Fibroblast of lung (primary cell): ENCODE results near the gene SLC25A25. TPM values are rescaled to one million over a fixed set of nuclear protein-coding genes. Genes with fewer than 3 reads are reported as not detected.

Experiments used
- DNase-seq, 2 donors: peaks; one replicate each; pipeline versions ENCODE4 v3.0.0 to v3.0.0-alpha.2; 2010; ENCODE audit warnings: low read depth in 2 of 2
- H2AFZ ChIP-seq: 2 replicates; pipeline ENCODE4 v1.5.1; 2012; ENCODE audit warnings: low read length, control low read depth, inconsistent platforms
- H3K27ac ChIP-seq: 2 replicates; pipeline ENCODE4 v1.5.1; 2011; ENCODE audit warnings: low read length, control low read depth; ENCODE audit not compliant: insufficient read depth
- H3K27me3 ChIP-seq: 2 replicates; pipeline ENCODE4 v1.5.1; 2011; ENCODE audit warnings: mild to moderate bottlenecking, low read length; ENCODE audit not compliant: control insufficient read depth, insufficient read depth
- H3K36me3 ChIP-seq: 2 replicates; pipeline ENCODE4 v1.5.1; 2011; ENCODE audit warnings: low read length; ENCODE audit not compliant: control insufficient read depth, insufficient read depth
- H3K4me1 ChIP-seq: 2 replicates; pipeline ENCODE4 v1.5.1; 2011; ENCODE audit warnings: low read length; ENCODE audit not compliant: control insufficient read depth, insufficient read depth; ENCODE audit errors: extremely low read depth
- H3K4me2 ChIP-seq: 2 replicates; pipeline ENCODE4 v1.5.1; 2011; ENCODE audit warnings: low read length, control low read depth; ENCODE audit not compliant: insufficient read depth; ENCODE audit errors: extremely low read depth
- H3K4me3 ChIP-seq, 4 experiments: fragments of 200-600 bp in 1 of 4; sonication (generic) in 1 of 4; replicated peaks in 1 of 4; 2 replicates each; pipeline ENCODE4 v1.5.1; 2011 to 2016; ENCODE audit warnings: low read length in 4 of 4, low read depth in 3 of 4, mild to moderate bottlenecking in 3 of 4, control low read depth in 2 of 4, inconsistent platforms in 1 of 4, mixed read lengths in 1 of 4; ENCODE audit not compliant: insufficient read depth in 1 of 4; ENCODE audit errors: control extremely low read depth in 1 of 4
- H3K79me2 ChIP-seq: 2 replicates; pipeline ENCODE4 v1.5.1; 2012; ENCODE audit warnings: mild to moderate bottlenecking, low read length, inconsistent platforms; ENCODE audit not compliant: control insufficient read depth, insufficient read depth
- H3K9ac ChIP-seq: 2 replicates; pipeline ENCODE4 v1.5.1; 2011; ENCODE audit warnings: mild to moderate bottlenecking, low read length, control low read depth; ENCODE audit not compliant: insufficient read depth
- H3K9me3 ChIP-seq: 2 replicates; pipeline ENCODE4 v1.5.1; 2012; ENCODE audit warnings: low read depth, low read length; ENCODE audit not compliant: control insufficient read depth, insufficient read depth
- H4K20me1 ChIP-seq: 2 replicates; pipeline ENCODE4 v1.5.1; 2011; ENCODE audit warnings: low read length; ENCODE audit not compliant: control insufficient read depth, insufficient read depth; ENCODE audit errors: extremely low read depth
- CTCF ChIP-seq, 2 donors: IDR thresholded peaks in 1 of 2; conservative IDR thresholded peaks in 1 of 2; 1 replicate in 1 of 2; 2 replicates in 1 of 2; pipeline ENCODE4 v1.5.1; 2011 to 2012; ENCODE audit warnings: low read length in 2 of 2, control low read depth in 1 of 2, inconsistent platforms in 1 of 2, low read depth in 1 of 2, mild to moderate bottlenecking in 1 of 2
- EZH2 ChIP-seq: IDR thresholded peaks from 2 replicates; pipeline ENCODE4 v1.5.1; 2012; ENCODE audit warnings: low read length, control low read depth, mild to moderate bottlenecking; ENCODE audit errors: missing control alignments
- polyA plus RNA-seq, 2 donors: library from polyadenylated mRNA; depleted of rRNA in 1 of 2; stranded (reverse) in 1 of 2; unstranded in 1 of 2; fragments of >200 nt; gene quantifications; 2 replicates each; pipeline ENCODE4 v1.2.1, GENCODE V29; 2011 to 2012; ENCODE audit warnings: missing spikeins in 1 of 2
- total RNA-seq: library from RNA; depleted of rRNA; stranded (reverse); fragments of >200 nt; gene quantifications from 2 replicates; pipeline ENCODE4 v1.2.1, GENCODE V29; 2014

SLC25A25 gene
- total and polyA plus RNA-seq, 2 donors (not counting 1 experiment from before 2014, with no cell fraction given) = 14.0 to 30.7 TPM

DNA sequence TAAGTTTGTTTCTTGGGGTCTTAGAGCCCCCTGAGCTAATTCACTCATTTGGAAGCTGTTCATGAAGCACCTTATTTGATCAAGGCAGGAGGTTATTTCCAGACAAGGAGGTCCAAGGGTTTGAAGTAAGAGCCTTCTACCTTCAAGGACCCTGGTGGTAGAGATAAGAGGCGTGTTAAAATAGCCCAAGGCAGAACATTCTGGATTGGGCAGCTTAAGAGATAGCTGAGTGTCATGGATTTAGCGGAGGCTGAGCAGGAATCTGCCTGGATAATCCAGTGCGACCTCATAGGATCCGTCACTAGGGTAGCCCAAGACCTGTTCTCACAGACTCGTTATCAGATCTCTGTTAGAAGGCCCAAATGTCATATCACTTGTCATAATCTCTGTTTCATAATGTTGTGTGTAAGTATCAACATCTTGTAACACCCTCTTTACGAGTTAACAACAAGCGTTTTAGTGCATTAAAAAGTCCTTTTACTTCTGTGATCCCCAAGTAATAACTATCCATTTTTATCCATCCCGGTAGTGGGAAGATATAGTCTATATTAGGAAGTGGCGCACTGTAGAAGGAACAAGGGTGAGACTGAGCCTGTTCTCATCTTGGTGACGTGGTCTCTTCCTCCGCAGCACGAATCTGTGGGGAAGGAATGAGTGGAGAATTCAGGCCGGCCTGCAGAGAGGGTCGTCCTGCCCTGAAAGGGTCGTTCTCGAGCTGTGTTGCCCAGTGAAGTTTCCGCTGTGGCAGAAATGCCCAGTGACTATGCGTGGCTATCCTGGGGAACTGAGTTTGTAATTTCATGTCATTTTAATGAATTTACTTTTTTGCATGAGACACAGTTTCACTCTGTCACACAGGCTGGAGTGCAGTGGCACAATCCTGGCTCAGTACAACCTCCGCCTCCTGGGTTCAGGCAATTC is 28.8 kb downstream of the SLC25A25 start:
- Histone ChIP-seq H3K27me3 (no peaks in the 10 kb centered on the region), H2AFZ (no peak overlapping the region), H3K9ac (no peak overlapping the region), H3K79me2 (peaks cover 71% of the 10 kb centered on the region), H3K4me3 (no peak overlapping the region), H3K27ac (peak overlapping the region; percentile 99), H3K4me1 (peaks cover 50% of the 10 kb centered on the region), H3K9me3 (no peaks in the 10 kb centered on the region), H3K36me3 (peaks cover 19% of the 10 kb centered on the region), H4K20me1 (no peaks in the 10 kb centered on the region), H3K4me2 (no peak overlapping the region)
- TF ChIP-seq CTCF (conservative IDR thresholded peaks at IDR 0.05 in 1 of 2, IDR thresholded peaks at IDR 0.05 in 1 of 2; ENCODE audit: low read depth in 1 of 2, low read length in 2 of 2) = no peak
- TF ChIP-seq EZH2 = no peak
- no peak for DNase-seq

DNA sequence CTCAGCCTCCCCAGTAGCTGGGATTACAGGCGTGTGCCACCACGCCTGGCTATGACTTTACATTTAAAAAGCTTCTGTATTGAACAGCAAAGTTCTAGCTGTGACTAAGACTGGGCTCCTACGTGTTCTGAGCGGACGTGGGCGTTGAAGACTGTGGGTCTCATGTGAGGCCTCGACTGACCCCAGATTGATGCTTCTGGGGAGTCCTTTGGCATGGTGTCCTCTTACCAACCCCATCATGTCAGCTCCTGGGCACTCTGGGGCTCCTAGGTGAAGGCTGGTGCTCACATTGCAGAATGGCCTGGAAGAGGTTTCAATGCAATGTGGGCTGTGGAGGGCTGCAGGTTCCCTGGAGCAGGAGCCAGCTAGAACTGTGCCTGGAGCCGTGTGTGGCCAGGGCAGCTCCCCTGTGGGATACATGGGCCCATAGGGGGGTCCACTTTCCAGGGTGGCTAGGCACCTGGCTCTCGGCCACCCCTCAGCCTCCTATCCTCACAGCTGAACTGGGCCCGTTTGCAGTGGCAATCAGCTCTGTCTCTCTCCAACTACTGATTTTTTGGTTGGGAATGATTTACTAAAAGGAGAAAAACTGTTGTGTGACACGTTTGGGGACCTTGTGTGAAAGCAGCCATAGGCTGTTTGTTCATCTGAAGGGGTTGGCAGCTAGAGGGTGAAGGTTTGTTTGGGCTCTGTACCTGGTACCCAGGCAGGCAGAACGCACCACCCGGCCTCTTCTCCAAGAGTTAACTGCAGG is 29.7 kb downstream of the SLC25A25 start:
- peak in 1 of 2 donors; percentile 37 for DNase-seq
- no peak for TF ChIP-seq CTCF (conservative IDR thresholded peaks at IDR 0.05 in 1 of 2, IDR thresholded peaks at IDR 0.05 in 1 of 2; ENCODE audit: low read depth in 1 of 2, low read length in 2 of 2)
- TF ChIP-seq EZH2 = no peak
- Histone ChIP-seq H3K27me3 (no peaks in the 10 kb centered on the region), H3K4me3 (peak overlapping the region in 2 of 4 experiments; percentile 8 to 64), H3K36me3 (peaks cover 28% of the 10 kb centered on the region), H4K20me1 (no peaks in the 10 kb centered on the region), H3K27ac (peak overlapping the region; percentile 99), H3K79me2 (peaks cover 71% of the 10 kb centered on the region), H3K4me1 (peaks cover 43% of the 10 kb centered on the region), H3K9ac (peak overlapping the region; percentile 63), H2AFZ (no peak overlapping the region), H3K4me2 (peak overlapping the region; percentile 88), H3K9me3 (no peaks in the 10 kb centered on the region)
